ENCODE data around the gene ECM1.
A peak's percentile ranks its signal among the peaks of the same experiment; 100 is the strongest.

ECM1 gene

DNA sequence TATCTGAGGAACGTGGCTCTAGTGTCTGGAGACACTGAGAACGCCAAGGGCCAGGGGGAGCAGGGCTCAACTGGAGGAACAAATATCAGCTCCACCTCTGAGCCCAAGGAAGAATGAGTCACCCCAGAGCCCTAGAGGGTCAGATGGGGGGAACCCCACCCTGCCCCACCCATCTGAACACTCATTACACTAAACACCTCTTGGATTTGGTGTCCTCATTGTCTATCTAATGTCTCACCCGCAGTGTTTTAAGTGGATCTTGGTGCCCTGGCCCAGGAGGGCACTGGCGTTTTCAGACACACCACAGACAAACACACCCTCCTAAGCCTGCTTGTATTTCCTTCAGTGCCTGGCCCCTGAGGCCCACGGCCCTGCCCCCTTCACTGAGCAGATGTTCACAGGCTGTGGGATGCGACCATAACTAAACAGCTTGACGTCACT is 5.5 kb downstream of the ECM1 start:
- no peak for DNase-seq

DNA sequence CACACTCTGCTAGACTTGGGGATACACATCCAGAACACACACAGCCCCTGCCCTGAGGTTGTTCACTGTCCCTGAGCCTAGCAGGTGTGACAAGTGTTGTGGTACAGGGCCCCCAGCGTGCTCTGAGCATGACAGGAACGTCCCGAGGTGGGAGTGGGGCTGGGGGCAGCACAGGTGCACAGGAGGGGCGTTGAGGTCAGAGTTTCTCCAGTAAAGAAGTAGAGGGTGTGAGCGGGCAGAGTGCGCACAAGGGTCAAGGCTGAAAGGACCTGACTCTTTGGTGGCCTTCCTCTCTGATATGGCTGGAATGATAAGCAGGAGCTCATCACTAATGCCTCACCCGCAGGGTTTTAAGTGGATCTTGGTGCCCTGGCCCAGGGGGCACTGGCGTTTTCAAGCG is 6.4 kb downstream of the ECM1 start:
- no peak for DNase-seq

- DNase-seq: no peak
These were observed 7.0 kb downstream of the ECM1 start for GRCh38 chr1:150514913-150515327.

DNA sequence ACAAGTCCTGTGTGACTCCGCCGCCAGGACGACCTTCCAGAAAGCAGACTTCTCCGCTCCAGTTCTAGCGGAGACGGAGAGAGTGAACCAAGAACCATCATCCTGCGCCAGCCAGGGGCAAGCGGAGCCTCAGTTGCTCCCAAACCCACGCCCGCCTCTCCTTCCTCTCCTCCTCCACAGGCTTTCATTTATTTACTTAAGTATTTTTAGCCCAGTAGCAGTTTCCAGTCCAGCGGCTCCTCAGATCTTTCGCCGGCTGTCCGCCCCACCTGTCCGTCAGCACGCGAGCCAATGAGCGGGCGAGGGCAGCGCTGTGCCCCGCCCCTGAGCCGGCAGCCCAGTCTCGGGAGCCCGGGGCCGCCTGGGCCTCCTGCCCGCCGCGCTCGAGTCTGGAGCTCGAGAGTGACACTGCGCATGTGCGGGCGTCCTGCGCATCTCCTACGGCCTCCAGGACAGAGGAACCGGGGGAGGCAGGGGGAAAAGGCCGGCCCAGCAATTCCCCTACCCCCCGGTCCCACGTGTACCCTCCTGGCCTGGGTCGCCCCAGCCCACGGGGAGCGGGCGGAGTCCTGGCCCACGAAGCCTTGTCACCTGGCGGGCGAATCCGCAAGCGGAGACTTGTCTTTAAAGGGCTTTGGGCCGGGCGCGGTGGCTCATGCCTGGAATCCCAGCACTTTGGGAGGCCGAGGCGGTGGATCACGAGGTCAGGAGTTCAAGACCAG is 7.6 kb downstream of the ECM1 start, which contains the start of gene FALEC:
Gene FALEC (plus strand): TSS at position 425 of the 722 bp plus-strand sequence.
- peak; percentile 96 for DNase-seq

GRCh38 chr1:150516050-150516591 is 8.2 kb downstream of the ECM1 start:
- DNase-seq: no peak

- no peak for DNase-seq
These were observed 8.7 kb downstream of the ECM1 start for GRCh38 chr1:150516616-150517015.

- DNase-seq: no peak
These were observed 13.5 kb downstream of the ECM1 start for GRCh38 chr1:150521196-150521968.

DNA sequence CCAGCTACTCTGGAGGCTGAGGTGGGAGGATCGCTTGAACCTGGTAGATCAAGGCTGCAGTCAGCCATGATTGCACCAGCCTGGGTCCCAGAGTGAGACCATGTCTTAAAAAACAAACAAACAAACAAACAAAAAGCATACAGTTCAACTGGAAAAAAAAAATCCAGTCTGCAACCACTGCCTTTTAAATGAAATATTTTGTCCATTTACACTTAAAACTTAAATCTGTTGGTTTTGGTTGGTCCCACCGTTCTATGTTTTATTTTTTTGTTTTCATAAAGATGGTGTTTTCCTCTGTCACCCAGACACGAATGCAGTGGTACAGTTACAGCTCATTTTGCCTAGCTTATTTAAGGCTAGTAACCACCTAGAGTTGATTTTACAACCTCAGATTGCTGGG is 17.4 kb downstream of the ECM1 start:
- DNase-seq: no peak

- peak; percentile 77 for DNase-seq
These were observed 20.3 kb downstream of the ECM1 start for GRCh38 chr1:150528196-150528595.

DNA sequence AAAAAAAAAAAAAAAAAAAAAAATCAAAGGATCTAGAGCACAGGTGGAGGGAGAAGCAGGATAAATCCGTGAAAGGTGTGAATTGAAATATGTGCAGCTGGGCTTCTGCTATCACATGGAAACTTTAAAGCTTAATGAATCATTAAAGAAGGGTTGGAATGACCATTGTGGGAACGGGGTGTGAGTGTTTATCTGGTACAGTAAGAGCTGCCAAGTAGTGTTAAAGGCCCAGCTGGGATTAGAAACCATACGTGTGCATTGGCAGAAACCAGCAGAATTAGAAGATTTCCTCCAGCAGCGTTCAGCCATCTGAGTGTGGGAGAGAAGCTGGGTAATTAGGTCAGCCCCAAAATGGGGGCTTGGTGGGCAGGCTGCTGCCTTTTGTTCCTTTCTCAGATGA is 21.1 kb downstream of the ECM1 start:
- DNase-seq: peak; percentile 57

DNA sequence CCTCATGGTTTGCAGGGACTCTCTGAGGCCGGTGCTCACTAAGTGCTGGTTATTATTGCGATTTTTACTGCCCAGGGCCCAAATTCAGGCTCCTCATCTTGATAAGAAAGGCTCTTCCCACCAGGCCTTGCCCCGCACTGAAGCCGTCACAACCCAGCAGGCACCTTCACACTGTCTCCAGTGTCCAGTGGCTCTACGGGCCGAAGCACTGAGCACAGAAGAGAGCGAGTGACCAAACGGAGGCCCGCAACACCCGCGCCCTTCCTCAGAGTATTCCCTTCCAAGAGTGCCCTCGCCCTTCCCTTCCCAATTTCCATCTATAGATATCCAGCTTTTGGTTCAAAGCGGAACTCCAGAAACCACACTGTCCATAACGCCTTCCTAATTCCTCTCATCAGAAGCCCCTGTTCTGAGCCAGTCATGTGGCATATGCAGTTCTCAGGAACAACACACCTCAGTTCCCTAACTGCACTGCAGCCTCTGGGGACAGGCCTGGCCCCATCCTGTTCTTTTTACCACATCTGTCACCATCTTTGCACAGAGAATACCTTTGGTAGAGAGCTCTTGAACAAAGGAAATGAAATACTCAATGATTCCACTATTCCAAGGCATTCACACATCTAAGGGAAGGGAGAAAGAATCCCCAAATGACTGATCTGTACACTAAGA is 22.7 kb downstream of the ECM1 start:
- DNase-seq: no peak

DNA sequence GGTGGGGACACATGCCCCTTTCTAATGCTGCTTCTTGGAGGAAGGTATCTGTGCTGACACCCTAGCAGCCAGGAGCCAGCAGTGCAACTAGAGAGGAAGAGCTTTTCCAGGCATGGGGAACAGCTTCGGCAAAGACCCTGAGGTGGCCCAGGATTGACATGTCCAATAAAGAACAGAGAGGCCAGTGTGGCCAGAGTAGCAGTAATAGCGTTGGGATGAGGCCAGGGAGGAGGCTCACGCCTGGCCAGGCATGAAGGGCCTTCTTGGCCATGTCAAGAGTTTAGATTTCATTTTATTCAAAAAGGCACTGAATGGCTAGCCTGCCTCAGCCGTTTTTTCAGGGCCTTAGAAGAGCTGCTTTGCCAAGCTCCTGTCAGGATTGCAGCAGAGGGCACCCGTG is 25.0 kb downstream of the ECM1 start:
- no peak for DNase-seq

DNA sequence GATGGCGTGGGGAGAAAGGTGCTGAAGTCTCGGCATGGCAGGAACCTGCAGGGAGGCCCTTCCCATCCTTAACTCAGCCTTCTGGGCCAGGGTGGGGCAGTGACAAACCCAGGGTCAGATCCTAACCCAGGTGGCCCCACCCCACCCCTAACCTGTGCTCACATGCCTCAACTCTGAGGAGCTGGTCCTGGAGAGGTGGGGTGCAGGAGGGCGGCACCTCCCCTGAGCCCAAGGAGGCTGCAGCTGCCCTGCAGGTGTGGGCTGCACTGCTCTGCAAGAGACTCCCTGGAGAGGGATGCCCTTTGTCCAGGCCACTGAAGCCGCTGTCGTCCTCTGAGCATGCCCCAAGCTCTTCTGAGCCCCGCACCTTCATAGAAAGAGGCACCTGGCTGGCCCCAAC is 26.1 kb downstream of the ECM1 start:
- DNase-seq: no peak

- peak; percentile 85 for DNase-seq
These were observed 27.8 kb downstream of the ECM1 start for GRCh38 chr1:150535511-150536287.

DNA sequence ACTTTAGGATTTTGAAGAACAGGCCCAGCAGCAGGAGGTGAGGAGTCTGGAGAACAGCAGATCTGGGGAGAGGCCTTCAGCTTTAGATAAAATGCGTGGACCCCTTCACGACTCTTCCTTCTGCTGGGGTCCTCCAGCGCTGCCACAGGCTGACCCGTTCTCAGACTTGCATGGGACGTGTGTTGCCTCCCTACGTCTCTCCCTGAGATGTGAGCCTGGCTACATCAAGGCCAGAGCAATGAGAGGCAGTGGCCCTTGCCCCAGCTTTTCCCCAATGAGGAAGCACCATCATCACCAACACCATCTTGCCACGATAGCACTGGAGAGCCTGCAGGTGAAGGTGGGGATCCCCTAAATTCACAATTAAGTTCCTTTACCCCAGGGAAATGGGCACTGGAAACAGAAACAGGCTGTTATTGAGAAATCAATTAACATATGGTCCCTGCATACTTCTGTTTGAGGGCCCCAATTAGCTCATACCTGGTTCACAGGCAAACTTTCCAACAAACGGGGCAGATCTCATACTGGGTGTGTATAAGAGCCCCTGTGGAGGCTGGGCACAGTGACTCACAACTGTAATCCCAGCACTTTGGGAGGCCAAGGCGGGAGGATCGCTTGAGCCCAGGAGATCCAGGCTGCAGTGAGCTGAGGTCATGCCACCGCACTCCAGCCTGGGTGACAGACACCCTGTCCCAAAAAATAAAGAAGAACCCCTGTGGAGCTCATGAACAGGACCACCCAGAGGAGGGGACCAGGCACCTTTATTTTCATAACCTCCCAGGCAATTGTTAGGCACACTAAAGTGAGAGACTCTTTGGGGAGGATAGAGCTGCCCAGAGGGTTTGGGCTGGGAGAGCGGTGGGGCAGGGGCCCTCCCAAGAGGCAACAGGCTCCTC is 29.2 kb downstream of the ECM1 start:
- DNase-seq: peak; percentile 45

DNA sequence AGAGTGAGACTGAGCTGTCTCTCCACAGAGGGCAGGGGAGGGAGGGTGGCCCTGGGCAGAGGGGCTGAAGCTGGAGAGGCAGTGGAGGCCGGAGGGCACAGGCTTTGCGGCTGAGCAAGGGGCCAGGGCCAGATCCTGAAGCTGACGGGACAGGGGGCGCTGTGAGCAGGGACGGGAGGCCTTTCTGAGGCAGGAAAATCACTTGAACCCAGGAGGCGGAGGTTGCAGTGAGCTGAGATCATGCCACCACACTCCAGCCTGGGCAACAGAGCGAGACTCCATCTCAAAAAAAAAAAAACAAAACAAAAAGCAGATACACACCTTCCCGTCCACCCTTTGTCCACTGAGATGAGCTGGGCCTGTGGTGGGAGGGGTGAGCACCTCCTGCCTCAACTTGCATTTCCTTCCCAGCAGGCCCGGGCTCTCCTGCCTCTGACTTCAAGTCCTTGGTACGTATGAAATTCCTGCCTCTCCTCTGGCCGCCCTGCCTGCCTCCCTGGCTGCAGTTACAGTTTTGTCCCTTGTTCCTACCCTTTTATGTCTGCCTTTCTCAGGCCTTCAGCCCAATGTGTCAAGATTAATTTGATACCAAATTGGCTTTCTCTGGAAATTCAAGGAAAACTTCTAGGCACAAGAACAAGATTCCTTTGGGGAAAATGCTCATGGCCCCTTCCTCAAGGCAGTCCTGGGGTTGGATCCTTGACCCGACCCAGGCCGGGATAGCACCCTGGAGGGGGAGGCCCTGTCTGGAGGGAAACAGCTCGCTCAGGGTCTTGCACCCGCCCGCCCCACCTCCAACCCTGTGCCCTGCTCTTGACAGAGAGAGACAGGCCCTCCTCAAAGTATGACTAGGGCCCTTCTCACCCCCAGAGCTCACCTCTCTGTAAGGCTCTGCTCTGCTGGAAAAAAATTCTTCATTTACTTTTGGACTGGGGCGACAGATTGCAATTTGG is 30.1 kb downstream of the ECM1 start:
- DNase-seq: peak; percentile 82

DNA sequence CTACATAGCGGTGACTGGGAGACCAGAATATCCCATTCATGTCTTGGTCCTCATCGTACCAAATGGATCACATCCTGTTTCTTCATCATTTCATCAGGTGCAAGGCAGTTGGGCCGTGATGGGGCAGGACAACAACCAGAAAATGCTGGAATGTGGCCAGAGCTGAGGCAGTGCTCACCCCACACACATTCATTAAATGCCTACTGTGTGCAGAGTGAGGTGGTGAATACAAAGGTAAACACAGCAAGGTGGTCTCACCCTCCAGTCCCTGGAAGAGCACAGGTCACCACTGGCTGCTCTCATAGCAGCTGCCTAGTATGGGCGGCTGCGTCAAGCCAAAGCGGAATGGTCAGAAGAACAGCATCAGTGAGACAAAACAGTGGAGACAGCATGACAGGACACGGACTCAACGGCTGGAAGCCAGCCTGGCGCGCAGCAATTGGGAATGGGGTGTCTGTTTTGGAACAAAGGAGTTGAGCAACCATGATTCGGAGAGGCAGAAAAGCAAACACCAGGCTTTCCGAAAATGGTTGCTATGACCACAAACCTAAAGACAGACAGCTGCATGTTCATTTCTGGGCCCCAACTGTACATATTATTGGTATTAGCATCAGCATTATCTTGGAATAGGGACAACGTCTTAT is 35.7 kb downstream of the ECM1 start:
- no peak for DNase-seq

- DNase-seq: no peak
These were observed 36.3 kb downstream of the ECM1 start for GRCh38 chr1:150544204-150544603.

DNA sequence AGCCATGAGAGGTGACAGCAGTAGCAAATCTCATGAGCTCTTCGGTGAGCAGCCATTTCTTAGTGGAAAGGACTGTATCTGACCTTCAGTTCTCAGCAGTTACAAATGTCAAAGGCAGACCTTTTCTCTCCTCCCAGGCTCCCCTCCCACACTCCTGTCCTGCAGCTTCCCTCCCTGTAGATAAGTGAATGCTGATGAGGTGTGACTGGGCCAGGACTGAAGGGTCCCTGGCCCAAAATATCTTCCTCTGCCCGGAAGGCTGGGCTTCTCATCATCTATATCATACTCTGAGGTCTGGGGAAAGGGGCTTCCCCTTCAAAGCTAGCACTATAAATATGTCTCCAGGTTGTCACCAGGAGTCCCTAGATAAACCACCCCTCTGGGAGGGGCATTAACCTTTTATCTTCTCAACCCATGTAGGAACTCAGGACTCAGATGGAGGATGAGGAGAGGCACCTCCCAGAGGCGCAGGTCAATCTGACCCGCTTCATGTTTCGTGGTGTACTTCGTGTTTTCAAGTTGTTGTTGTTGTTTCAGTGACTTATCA is 37.6 kb downstream of the ECM1 start:
- DNase-seq: no peak
